Ramos (cell line): ENCODE results near the gene C6orf15.

Source experiments
- in situ Hi-C: fragments of 300-500 bp; cut with MboI; formaldehyde crosslinking; loops from one replicate; pipeline ENCODE4 v1.14.3; 2022; ENCODE audit warnings: low sequenced_read_pairs; ENCODE audit not compliant: unreplicated experiment

C6orf15 gene

DNA sequence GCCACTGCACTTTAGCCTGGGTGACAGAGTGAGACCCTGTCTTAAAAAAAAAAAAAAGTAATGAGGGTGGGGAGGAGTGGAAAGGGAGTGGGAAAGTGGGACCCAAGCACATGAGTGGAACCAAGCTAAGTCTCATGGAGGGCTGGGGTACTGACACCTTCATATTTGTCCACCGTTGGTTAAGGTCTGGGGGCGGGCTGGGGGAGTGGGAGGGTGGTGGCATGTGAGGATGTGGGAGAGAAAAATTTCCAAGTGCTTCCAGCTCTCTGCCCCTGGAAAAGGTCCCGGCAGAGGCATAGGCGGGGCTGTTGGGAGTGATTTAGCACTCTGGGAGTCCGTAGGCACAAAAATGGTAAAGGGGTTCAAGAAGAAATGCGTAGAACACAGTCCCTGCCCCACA is 20.4 kb upstream of the C6orf15 start:
- in situ Hi-C loops, result no loop called here

DNA sequence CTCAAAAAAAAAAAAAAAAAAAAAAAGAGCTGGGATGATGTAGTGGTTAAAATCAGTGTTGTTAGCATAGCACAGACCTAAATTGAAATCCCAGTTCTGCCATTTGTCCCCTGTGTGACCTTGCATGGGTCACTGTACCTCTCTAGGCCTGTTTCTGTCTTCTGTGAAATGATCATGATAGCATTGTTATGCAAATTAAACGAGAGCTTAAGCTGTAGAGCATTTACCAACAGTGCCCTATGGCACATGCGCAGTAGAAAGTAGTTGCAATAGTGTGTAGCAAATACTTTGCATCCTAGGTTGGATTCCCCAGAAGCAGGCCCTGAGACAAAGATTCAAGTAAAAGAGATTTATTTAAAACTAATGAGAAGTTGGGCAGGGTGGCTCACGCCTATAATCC is 19.2 kb upstream of the C6orf15 start:
- in situ Hi-C loops, result no loop called here

GRCh38 chr6:31130751-31131150 is 18.4 kb upstream of the C6orf15 start:
- in situ Hi-C loops, result no loop called here

- in situ Hi-C loops, result no loop called here
Observed at GRCh38 chr6:31129130-31129529, 16.8 kb upstream of the C6orf15 start.

DNA sequence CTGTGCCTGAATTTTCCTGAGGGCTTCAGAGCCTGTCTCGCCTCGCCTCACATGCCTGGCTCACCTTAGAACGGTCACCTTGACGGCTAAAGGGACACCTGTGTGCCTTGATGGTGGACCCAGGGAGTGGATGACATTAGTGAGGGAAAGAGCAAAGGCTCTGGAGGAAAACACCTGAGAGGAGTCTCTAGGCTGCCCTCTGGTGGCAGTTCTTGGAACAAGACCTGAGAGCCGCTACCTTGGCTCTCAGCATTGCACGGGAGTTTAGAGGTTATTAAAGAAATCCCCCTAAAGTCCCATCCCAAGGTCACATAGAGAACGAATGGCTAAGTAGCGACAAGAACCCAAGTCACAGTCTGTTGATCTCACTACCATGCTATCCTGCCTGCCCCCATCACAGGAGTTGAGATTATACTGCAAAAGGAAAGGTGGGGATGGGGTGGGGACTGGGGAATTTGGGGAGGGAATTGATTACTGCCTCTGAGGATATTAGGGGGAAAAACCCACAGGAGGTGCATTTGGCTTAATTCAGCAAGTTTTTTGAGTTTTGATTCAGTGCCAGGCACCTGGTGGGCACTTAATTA is 15.8 kb upstream of the C6orf15 start:
- in situ Hi-C loops, result no loop called here

- in situ Hi-C loops, result no loop called here
Observed at GRCh38 chr6:31126396-31127175, 14.2 kb upstream of the C6orf15 start.

- in situ Hi-C loops, result no loop called here
Observed at GRCh38 chr6:31125586-31126363, 13.4 kb upstream of the C6orf15 start.

GRCh38 chr6:31125162-31125561 is 12.8 kb upstream of the C6orf15 start:
- in situ Hi-C loops, result no loop called here

DNA sequence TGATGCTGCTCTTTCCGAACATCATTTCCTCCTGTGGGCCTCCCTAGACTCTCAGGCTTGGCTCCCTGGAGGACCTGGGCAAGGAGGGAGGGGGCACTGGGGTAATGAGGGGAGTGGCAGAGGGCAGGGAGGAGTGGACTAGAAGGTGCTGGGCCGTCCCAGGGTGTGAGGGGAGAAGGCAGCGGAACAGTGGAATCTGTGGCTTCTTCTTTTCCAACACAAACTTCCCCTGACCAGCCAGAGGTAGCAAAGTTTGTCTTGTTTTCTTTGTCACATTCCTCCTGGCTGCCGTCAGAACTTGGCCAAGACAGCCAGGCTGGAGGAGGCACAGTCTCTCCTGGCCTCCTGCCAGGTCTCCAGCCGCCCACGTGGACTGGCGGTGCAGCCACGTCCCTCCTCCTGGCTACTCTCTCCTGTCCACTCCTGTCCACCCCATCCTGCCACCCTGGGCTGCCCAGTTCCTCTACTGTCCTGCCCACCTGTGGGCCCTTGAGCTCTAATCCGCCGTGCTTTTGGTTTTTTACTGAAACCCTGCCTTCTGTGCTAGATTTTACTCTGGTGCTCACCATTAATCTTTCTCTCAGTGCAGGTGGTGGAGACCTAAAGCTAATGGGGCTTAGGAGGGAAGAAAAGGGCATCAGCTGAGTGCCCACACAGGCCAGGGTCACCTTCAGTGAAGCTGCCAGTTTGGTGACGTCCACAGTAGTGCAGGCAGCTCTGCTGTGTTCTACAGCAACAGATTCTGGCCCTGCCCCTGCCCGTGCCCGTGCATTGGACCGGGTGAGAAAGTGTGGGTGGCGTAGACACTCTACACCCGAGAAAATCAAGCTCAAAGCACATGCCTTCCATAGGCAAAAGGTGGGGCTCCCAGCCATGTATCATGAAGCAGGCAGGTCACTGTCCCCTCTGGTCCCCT is 10.7 kb upstream of the C6orf15 start:
- in situ Hi-C loops, result no loop called here

GRCh38 chr6:31121131-31121790 is 8.9 kb upstream of the C6orf15 start:
- in situ Hi-C loops, result no loop called here

- in situ Hi-C loops, result no loop called here
Observed at GRCh38 chr6:31120151-31120915, 8.0 kb upstream of the C6orf15 start, which contains the start of gene CDSN. Gene CDSN (minus strand): TSS chr6:31120446. CDS start chr6:31120419, 27 bp downstream.

GRCh38 chr6:31118178-31118577 is 5.8 kb upstream of the C6orf15 start:
- in situ Hi-C loops, result no loop called here

DNA sequence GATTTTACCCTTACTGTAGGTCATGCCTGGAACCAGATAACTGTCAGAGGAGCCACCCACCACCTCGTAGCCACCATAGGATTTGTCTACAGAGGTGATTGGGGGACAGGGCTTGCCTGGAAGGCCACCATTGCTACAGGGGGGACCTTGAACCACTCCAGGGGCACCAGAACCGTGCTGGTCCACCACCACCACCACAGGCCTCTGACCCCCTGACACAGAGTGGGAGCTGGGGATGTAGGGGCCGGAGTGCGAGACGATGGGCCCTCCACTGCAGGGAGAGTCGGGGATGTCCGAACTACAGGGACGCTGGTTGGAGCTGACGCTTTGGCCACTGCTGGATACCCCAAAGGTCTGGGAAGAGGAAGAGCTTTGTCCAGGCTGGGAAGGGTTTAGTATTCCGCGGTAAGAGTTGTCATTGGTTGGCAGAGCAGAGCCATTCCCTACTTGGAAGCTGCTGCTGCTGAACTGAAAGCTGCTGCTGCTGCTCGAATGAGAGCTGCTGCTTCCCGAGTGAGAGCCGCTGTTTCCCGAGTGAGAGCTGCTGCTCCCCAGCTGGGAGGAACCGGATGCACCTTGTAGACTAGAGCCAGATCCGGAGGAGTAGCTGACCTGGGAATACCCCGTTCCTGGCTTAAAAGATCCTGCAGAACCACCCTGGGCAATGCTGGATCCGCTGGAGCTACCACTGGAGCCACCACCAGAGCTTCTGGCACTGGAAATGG is 4.4 kb upstream of the C6orf15 start:
- in situ Hi-C loops, result no loop called here

GRCh38 chr6:31115941-31116560 is 3.7 kb upstream of the C6orf15 start:
- in situ Hi-C loops, result no loop called here

DNA sequence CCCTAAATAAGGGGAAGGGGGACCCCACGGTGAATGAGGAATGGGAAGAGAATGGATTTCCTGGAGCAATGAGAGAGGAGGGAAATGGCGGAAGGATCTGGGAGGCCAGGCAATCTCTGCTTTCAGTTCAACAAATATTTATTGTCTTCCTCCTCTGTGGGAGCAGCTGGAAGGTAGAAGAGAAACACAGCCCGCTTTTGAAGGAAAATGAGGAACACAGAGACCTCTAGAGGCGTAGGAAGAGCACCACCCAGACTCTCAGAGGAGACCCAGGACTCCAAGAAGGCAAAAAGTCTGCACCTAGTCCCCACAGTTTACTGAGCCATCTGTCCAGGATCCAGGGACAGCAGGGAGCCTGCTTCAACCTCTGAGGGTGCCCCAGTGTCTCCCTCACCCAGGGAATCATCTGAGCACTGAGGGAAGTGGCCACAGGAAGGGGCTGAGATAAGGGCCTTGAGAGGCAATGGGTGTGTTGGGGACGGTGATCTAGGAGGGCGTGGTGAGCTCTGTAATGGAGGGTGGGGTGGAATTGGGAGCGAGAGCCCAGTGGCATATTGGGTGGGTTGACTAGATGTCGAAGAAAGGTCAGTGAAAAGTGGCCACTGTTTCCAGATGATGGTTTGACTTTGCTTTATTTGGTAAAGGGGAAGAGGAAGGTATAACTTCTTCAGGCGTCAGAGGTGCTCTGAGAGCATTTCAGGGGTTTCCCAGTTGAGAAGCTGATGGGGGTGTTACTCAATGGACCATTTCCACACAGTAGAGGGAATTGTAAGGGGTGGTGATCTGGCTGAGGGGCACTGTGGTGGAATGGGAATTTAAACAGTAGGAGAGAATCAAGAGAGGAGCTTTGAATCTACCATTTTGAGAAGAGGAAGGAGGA is 2.8 kb upstream of the C6orf15 start:
- in situ Hi-C loops, result no loop called here

DNA sequence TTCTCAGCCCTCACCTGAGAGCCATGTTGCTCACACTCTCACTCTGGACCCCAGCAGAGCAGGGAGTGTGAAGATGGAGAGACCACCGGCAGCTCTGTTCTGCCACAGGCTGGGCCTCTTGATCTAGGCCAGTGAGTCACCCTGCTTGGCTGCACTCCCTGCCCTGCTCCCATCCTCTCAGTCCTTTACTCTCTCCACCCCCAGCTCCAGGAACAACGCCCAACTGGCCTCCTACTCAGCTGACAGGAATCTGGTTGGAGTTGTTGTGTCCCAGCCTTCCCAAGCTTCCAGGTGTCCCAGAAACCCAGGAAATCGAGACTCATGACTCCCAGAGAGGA is 2.1 kb upstream of the C6orf15 start, which contains the start of gene PSORS1C1:
Gene PSORS1C1, plus strand, starts transcription at position 260 of the 338 bp plus-strand sequence. CDS start 14,833 bp downstream, outside the sequence.
- in situ Hi-C loops, result no loop called here
